ENCODE data around the gene DLG2. TPM values are rescaled to one million over a fixed set of nuclear protein-coding genes. Genes with fewer than 3 reads are reported as not detected.

The DLG2 gene
- total RNA-seq, 4 donors from 2014 or later: 1.3 to 4.7 (median 2.4) TPM

GRCh38 chr11:84541731-84542340 lies 1085.3 kb downstream of the DLG2 start:
- intact Hi-C loops (cut with DNase I; ENCODE audit: low total_unique reads) (no loop called here), in situ Hi-C loops (cut with MboI; ENCODE audit: low sequenced_read_pairs in 4 of 4) (loop anchor here in 1 of 4 donors (25.0 kb wide), 1 partner anchor 705 kb away; no protein-coding TSS in a partner anchor)
- Histone ChIP-seq H3K9me3 (no peaks in the 10 kb centered on the region), H3K27me3 (no peaks in the 10 kb centered on the region), H3K36me3 (no peaks in the 10 kb centered on the region), H3K4me1 (no peaks in the 10 kb centered on the region), H3K4me3 (no peak overlapping the region), H3K27ac (no peak overlapping the region)
- DNase-seq (no peak), ATAC-seq (no peak)
- TF ChIP-seq POLR2A (IDR thresholded peaks at IDR 0.05) (no peak), CTCF (IDR thresholded peaks at IDR 0.05 in 4 of 5, conservative IDR thresholded peaks at IDR 0.05 in 1 of 5) (no peak)

- Histone ChIP-seq H3K4me1 (no peaks in the 10 kb centered on the region), H3K36me3 (no peaks in the 10 kb centered on the region), H3K27me3 (no peaks in the 10 kb centered on the region), H3K27ac (no peak overlapping the region), H3K9me3 (no peaks in the 10 kb centered on the region), H3K4me3 (no peak overlapping the region)
- no peak for DNase-seq
- in situ Hi-C loops (cut with MboI; ENCODE audit: low sequenced_read_pairs in 4 of 4): loop anchor here in 1 of 4 donors (25.0 kb wide), 1 partner anchor 699 kb away; no protein-coding TSS in a partner anchor
- intact Hi-C loops (cut with DNase I; ENCODE audit: low total_unique reads): no loop called here
- TF ChIP-seq POLR2A (IDR thresholded peaks at IDR 0.05) (no peak), CTCF (IDR thresholded peaks at IDR 0.05 in 4 of 5, conservative IDR thresholded peaks at IDR 0.05 in 1 of 5) (no peak)
- ATAC-seq: no peak
These were observed 1090.7 kb downstream of the DLG2 start for GRCh38 chr11:84536456-84536855.

- TF ChIP-seq POLR2A (IDR thresholded peaks at IDR 0.05) (no peak), CTCF (IDR thresholded peaks at IDR 0.05 in 4 of 5, conservative IDR thresholded peaks at IDR 0.05 in 1 of 5) (no peak)
- Histone ChIP-seq H3K9me3 (no peaks in the 10 kb centered on the region), H3K4me1 (no peaks in the 10 kb centered on the region), H3K4me3 (no peak overlapping the region), H3K27me3 (no peaks in the 10 kb centered on the region), H3K27ac (no peak overlapping the region), H3K36me3 (no peaks in the 10 kb centered on the region)
- intact Hi-C loops (cut with DNase I; ENCODE audit: low total_unique reads) (no loop called here), in situ Hi-C loops (cut with MboI; ENCODE audit: low sequenced_read_pairs in 4 of 4) (loop anchor here in 1 of 4 donors (25.0 kb wide), 1 partner anchor 695 kb away; no protein-coding TSS in a partner anchor)
- DNase-seq (no peak), ATAC-seq (no peak)
These were observed 1094.8 kb downstream of the DLG2 start for GRCh38 chr11:84532364-84532763.

- H3K9me3 ChIP-seq: no peaks in the 10 kb centered on the region
- no peaks in the 10 kb centered on the region for H3K4me1 ChIP-seq
- ATAC-seq (no peak), DNase-seq (no peak)
- no peak overlapping the region for H3K27ac ChIP-seq
- H3K27me3 ChIP-seq: no peaks in the 10 kb centered on the region
- H3K36me3 ChIP-seq: no peaks in the 10 kb centered on the region
- H3K4me3 ChIP-seq: no peak overlapping the region
- in situ Hi-C loops (cut with MboI; ENCODE audit: low sequenced_read_pairs in 4 of 4) (loop anchor here in 1 of 4 donors (25.0 kb wide), 1 partner anchor 689 kb away; no protein-coding TSS in a partner anchor), intact Hi-C loops (cut with DNase I; ENCODE audit: low total_unique reads) (loop anchor here (5.0 kb wide), 1 partner anchor 689 kb away; no protein-coding TSS in a partner anchor)
- no peak for TF ChIP-seq CTCF (IDR thresholded peaks at IDR 0.05 in 4 of 5, conservative IDR thresholded peaks at IDR 0.05 in 1 of 5)
- no peak for TF ChIP-seq POLR2A (IDR thresholded peaks at IDR 0.05)
These were observed 1100.9 kb downstream of the DLG2 start for GRCh38 chr11:84526250-84526649.
